SK-N-SH (cell line): ENCODE measurements around the gene PCNX1.

Source experiments
- CTCF ChIP-seq: fragments of 200-600 bp; sonication (generic); IDR thresholded peaks from 2 replicates; pipeline ENCODE4 v1.6.1; 2017; ENCODE audit warnings: antibody characterized with exemption, mild to moderate bottlenecking, moderate library complexity
- EP300 ChIP-seq, 2 experiments: IDR thresholded peaks; 2 replicates each; pipeline versions ENCODE4 v1.4.0 to v1.6.1; 2012; ENCODE audit warnings: borderline replicate concordance in 1 of 2, low read depth in 1 of 2, low read length in 1 of 2
- MAX ChIP-seq: IDR thresholded peaks from 2 replicates; pipeline ENCODE4 v1.4.0; 2012; ENCODE audit warnings: low read depth
- POLR2AphosphoS5 ChIP-seq: IDR thresholded peaks from 2 replicates; pipeline ENCODE4 v1.6.1; 2012; ENCODE audit warnings: low read depth, low read length
- REST ChIP-seq: IDR thresholded peaks from 2 replicates; pipeline ENCODE4 v1.6.1; 2012; ENCODE audit warnings: mild to moderate bottlenecking, low read depth, low read length, moderate library complexity
- TEAD4 ChIP-seq: IDR thresholded peaks from 2 replicates; pipeline ENCODE4 v1.4.0; 2012; ENCODE audit warnings: mild to moderate bottlenecking, borderline replicate concordance; ENCODE audit not compliant: insufficient read depth

- TF ChIP-seq CTCF (no peak), TEAD4 (no peak), POLR2AphosphoS5 (no peak), EP300 (IDR thresholded peaks at IDR 0.05; ENCODE audit: borderline replicate concordance in 1 of 2, low read depth in 1 of 2, low read length in 1 of 2) (no peak), MAX (no peak), REST (no peak)
Observed at GRCh38 chr14:70879448-70879847, 27.8 kb upstream of the PCNX1 start.
